ENCODE data around the gene ATRNL1.

GRCh38 chr10:115044891-115045290 lies 48.3 kb upstream of the ATRNL1 start:
- no peak for TF ChIP-seq CTCF (IDR thresholded peaks at IDR 0.05)
- no peak for TF ChIP-seq ZNF121 (CRISPR knock-in tag; IDR thresholded peaks at IDR 0.05)
- TF ChIP-seq PRDM15 (CRISPR knock-in tag; IDR thresholded peaks at IDR 0.05): no peak
- no peak for TF ChIP-seq E2F1 (CRISPR knock-in tag; IDR thresholded peaks at IDR 0.05)
- TF ChIP-seq FOXK1 (CRISPR knock-in tag; IDR thresholded peaks at IDR 0.05): no peak
- no peak for TF ChIP-seq ZSCAN18 (CRISPR knock-in tag; IDR thresholded peaks at IDR 0.05)
- no peak for TF ChIP-seq TEAD4 (CRISPR knock-in tag; IDR thresholded peaks at IDR 0.05)
